Memory B cell (primary cell): Measurements from ENCODE around the gene SH3RF3.
A peak's percentile ranks its signal among the peaks of the same experiment; 100 is the strongest.

Experiments
- ATAC-seq: fragments of 150-1000 bp; cut with Tn5 transposase; 2 replicates; pipeline ENCODE4 v1.10.0; 2021; ENCODE audit warnings: low read depth, mild to moderate bottlenecking, moderate library complexity
- DNase-seq, 2 donors: peaks; one replicate each; pipeline ENCODE4 v3.0.0; 2022; ENCODE audit warnings: low spot score in 2 of 2
- H3K27ac Mint-ChIP-seq: one replicate; pipeline ENCODE4 v1.8.0; 2022; ENCODE audit warnings: mild to moderate bottlenecking, moderate library complexity, mixed read lengths
- H3K27me3 Mint-ChIP-seq: one replicate; pipeline ENCODE4 v1.8.0; 2022; ENCODE audit warnings: mixed read lengths
- H3K36me3 Mint-ChIP-seq: one replicate; pipeline ENCODE4 v1.8.0; 2022; ENCODE audit warnings: mild to moderate bottlenecking, mixed read lengths
- H3K4me1 Mint-ChIP-seq: one replicate; pipeline ENCODE4 v1.8.0; 2022; ENCODE audit warnings: mixed read lengths
- H3K4me3 Mint-ChIP-seq: one replicate; pipeline ENCODE4 v1.8.0; 2022; ENCODE audit warnings: mild to moderate bottlenecking, moderate library complexity, mixed read lengths
- H3K9me3 Mint-ChIP-seq: one replicate; pipeline ENCODE4 v1.8.0; 2022; ENCODE audit warnings: mixed read lengths

The SH3RF3 gene

DNA sequence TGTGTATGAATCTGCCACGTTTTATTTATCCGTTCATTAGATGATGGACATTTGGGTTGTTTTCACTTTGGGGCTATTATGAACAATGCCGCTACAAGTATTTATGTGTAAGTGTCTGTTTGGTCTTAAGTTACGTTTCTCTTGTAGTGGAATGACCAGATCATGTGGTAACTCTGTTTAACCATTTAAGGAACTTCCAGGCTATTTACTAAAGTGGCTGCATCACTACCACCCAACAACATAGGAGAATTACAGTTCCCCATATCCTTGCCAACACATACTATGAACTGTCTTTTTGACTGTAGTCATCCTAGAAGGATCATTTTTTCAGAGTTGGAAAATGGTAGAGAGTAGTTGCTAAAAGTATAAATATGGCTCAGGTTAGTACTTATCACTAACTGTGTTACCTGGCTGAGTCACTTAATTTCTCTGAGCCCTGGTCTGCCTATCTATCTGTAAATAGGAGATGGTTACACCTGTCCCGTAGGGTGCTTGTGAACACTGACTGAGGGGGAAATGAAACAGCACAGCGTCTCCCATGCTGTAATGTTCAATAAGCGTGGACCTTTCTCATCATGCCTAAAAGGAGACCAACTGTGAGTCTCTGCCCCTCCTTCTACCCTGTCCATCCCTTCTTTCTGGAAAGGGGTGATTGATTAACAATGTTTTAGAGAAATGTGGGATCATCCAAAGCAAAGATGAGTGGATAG, 103.1 kb downstream of the SH3RF3 start:
- ATAC-seq, result peak; percentile 31
- Mint-ChIP-seq H3K27ac (no peak overlapping the region), H3K36me3 (no peaks in the 10 kb centered on the region), H3K9me3 (no peaks in the 10 kb centered on the region), H3K4me3 (no peak overlapping the region), H3K27me3 (peaks cover 4% of the 10 kb centered on the region), H3K4me1 (peaks cover 2% of the 10 kb centered on the region)
- no peak for DNase-seq

DNA sequence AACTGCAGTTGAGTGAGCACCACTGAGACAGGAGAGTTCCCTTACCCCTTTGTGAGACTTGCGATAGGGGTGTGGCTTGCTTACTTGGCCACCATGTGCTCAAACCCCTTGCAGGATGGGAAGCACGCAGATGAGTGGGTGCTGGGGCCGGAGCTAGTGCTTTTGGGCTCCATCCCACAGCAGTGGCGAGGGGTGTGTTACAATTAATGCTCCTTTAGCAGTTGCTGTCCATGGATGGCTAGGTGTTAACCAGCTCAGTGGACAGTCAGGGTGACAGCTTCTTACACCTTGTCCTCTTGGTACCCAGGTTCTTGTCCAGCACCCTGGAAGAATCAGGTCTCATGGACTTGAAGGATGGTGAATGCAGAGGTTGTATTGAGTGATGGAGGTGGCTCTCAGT, 103.9 kb downstream of the SH3RF3 start:
- Mint-ChIP-seq H3K4me3 (no peak overlapping the region), H3K27me3 (peaks cover 4% of the 10 kb centered on the region), H3K36me3 (no peaks in the 10 kb centered on the region), H3K9me3 (no peaks in the 10 kb centered on the region), H3K4me1 (peaks cover 2% of the 10 kb centered on the region), H3K27ac (no peak overlapping the region)
- DNase-seq (no peak), ATAC-seq (no peak)

DNA sequence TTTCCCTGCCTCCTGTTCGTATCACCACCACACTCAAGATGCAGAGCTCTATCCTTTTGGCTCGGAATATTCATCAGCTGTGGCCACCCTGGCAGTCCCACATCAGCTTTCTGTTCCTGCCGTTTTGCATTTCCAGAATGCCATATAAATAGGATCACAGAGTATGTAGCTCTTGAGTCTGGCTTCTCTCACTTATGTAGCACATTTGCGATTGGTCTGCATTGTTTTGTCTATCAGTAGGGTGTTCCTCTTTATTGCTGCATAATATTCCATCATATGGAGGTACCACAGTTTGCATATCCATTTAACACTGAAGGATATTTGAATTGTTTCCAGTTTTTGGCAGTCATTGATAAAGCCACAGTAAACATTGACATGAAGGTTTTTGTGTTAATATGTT, 104.6 kb downstream of the SH3RF3 start:
- ATAC-seq (no peak), DNase-seq (no peak)
- Mint-ChIP-seq H3K4me3 (no peak overlapping the region), H3K9me3 (no peaks in the 10 kb centered on the region), H3K27me3 (peaks cover 4% of the 10 kb centered on the region), H3K36me3 (no peaks in the 10 kb centered on the region), H3K27ac (no peak overlapping the region), H3K4me1 (peaks cover 5% of the 10 kb centered on the region)

DNA sequence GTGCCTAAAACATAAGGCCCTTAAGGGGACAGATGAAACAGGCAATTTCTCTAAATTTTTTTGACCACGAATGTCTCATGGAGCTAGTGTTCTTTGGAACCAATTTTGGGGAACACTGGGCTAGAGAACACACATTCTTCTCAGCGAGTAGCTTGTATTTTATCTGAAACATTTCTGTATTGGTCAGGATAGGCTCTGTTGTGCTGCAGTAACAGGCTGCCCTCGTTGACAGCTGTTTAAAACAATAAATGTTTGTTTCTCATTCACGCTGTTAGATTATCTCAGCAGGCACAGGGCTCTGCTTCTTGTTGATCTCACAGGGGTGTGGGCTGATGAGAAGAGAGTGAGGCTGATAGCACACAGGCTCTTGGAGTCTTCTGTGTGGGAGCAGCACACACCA, 105.3 kb downstream of the SH3RF3 start:
- ATAC-seq, result no peak
- peaks cover 6% of the 10 kb centered on the region for H3K4me1 Mint-ChIP-seq

DNA sequence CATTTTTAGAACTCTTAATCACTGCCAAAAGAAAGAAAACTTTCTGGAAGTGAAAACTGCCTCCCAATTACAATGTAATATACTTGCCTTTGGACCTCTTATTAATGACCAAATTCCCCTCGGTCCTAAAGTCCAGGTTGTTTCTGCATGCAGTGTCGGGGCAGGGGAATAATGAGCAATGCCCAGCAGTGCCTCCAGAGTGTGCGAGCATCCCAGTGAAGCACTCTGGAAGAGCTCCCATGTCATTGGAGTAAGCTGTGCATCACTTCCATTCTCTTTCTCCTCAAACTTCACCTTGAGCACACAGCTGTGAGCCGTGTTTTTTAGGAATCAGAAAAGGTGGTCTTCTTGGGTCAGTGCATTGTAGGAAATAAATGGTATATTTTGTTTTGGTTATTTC, 107.1 kb downstream of the SH3RF3 start:
- no peak for DNase-seq
- Mint-ChIP-seq H3K36me3 (no peaks in the 10 kb centered on the region), H3K4me3 (no peak overlapping the region), H3K9me3 (no peaks in the 10 kb centered on the region), H3K27me3 (peaks cover 4% of the 10 kb centered on the region), H3K27ac (no peak overlapping the region), H3K4me1 (peaks cover 6% of the 10 kb centered on the region)
- no peak for ATAC-seq

More for the DNA sequence above, 105.3 kb downstream of the SH3RF3 start:
- DNase-seq, result no peak
- Mint-ChIP-seq H3K36me3 (no peaks in the 10 kb centered on the region), H3K9me3 (no peaks in the 10 kb centered on the region), H3K27me3 (peaks cover 4% of the 10 kb centered on the region), H3K4me3 (no peak overlapping the region), H3K27ac (no peak overlapping the region)

DNA sequence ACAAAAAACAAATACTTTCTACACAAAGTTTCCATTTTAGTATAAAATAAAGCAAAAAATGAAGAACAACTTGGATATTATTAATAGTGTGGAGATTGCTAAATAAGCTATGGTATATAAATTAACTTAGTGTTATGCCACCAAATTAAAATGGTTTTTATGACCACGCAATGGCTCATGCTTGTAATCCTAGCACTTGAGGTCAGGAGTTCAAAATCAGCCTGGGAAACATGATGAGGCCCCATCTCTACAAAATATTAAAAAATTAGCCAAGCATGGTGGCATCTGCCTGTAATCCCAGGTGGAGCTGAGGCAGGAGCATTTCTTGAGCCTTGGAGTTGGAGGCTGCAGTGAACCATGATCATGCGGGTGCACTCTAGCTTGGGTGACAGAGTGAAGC, 108.8 kb downstream of the SH3RF3 start:
- H3K27me3 Mint-ChIP-seq, result peaks cover 1% of the 10 kb centered on the region
- no peaks in the 10 kb centered on the region for H3K9me3 Mint-ChIP-seq
- no peak overlapping the region for H3K27ac Mint-ChIP-seq

DNA sequence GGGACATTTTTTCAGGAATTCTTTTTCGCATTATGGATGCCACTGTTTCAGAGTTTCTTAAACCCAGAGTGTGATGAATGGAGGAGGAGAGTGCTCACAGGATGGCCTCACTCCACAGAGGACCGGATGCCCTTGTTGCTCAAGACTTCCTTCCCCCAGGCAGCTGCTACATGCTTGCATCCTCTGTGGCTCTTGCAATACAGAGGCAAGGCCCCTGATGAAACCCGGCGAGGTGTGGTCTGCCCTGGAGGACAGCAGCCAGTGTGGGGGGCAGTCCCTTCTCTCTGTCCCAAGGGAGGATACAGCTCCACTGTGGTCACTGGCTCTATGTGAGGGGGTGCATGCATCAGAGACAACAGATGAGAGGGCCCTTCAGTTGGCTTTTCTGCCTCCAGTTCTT, 109.6 kb downstream of the SH3RF3 start:
- Mint-ChIP-seq H3K9me3 (no peaks in the 10 kb centered on the region), H3K4me3 (no peak overlapping the region), H3K27ac (no peak overlapping the region), H3K36me3 (no peaks in the 10 kb centered on the region), H3K4me1 (peaks cover 4% of the 10 kb centered on the region), H3K27me3 (peaks cover 1% of the 10 kb centered on the region)
- DNase-seq (no peak), ATAC-seq (peak; percentile 51)

More for the DNA sequence above, 108.8 kb downstream of the SH3RF3 start:
- H3K4me1 Mint-ChIP-seq, result peaks cover 4% of the 10 kb centered on the region
- no peaks in the 10 kb centered on the region for H3K36me3 Mint-ChIP-seq
- no peak overlapping the region for H3K4me3 Mint-ChIP-seq
- ATAC-seq (no peak), DNase-seq (no peak)

DNA sequence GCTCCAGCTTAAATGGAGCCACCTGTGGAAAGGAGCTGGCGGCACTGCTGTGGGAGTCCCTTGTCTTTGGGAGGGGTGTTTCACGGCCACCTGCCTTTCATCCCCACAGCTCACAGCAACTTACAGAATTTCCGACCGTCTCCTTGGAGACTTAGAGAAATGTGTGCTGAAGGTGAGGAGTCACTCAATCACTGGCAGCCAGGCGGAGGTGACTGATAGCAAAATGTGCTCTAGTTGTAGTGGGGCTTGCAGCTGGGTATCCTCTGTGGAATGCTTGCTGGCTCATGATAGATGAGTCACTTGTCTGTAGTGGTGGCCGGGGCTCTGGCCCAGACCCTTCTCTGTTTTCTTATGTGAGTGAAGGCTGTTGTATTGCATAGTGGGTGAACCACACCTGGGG, 110.7 kb downstream of the SH3RF3 start:
- Mint-ChIP-seq H3K27ac (no peak overlapping the region), H3K4me3 (no peak overlapping the region), H3K9me3 (no peaks in the 10 kb centered on the region), H3K4me1 (peaks cover 4% of the 10 kb centered on the region), H3K27me3 (peaks cover 1% of the 10 kb centered on the region), H3K36me3 (no peaks in the 10 kb centered on the region)
- DNase-seq (no peak), ATAC-seq (no peak)

DNA sequence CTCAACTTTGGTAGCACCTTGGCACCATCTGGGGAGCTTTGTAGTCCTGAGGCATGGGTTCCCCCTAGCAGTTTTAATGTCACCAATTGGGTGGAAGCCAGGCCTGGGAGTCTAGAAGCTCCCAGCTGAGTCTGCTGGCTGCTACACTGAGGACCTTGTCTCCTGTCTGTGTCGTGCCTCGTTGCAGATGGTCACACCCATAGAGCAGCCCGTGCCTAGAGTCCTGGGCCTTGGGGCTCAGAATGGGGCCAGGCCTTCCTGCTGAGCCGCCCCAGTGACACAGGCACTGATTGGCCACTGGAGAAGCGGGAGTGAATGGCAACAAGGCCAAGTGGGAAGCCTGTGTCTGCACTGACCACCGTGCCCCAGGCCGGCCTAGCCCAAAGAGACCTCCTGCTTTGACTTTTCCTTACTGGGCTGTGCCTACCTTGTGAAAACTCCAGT, 113.2 kb downstream of the SH3RF3 start:
- peaks cover 4% of the 10 kb centered on the region for H3K4me1 Mint-ChIP-seq
- H3K27me3 Mint-ChIP-seq, result peaks cover 1% of the 10 kb centered on the region
- ATAC-seq (no peak), DNase-seq (no peak)
- no peaks in the 10 kb centered on the region for H3K9me3 Mint-ChIP-seq
- no peak overlapping the region for H3K27ac Mint-ChIP-seq
- no peak overlapping the region for H3K4me3 Mint-ChIP-seq
- no peaks in the 10 kb centered on the region for H3K36me3 Mint-ChIP-seq

DNA sequence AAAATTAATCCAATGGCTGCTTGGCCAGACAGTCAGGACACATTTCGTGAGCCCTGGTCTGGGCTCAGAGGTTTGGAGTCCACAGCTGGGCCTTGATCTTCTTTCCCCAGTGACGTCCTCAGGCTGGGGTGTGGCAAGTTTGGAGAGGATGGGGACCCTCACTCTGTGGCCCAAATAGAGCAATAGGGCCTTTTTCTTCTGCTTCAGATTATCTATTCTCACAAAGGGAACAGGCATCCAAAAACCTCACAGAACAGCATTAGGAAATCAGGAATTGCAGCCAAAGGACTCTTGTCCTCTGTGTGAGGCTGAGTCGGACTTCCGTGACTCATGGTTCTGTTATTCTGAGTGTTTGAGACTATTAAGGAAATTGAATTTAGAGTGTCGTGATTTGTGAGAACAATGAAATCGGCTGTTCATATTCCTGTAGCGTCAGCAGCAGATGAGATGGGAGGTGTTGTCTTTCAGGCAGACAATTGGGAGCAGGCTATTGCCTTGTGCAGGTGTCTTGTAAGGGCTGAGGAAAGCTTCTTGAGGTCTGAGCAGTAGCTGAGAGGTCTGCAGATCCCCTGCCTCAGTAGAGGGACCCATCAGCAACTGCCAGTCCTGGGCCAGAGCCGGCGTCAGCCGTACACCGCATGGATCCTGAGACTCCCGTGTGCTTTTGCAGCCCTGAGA, 113.8 kb downstream of the SH3RF3 start:
- Mint-ChIP-seq H3K27ac (no peak overlapping the region), H3K27me3 (peaks cover 1% of the 10 kb centered on the region)

DNA sequence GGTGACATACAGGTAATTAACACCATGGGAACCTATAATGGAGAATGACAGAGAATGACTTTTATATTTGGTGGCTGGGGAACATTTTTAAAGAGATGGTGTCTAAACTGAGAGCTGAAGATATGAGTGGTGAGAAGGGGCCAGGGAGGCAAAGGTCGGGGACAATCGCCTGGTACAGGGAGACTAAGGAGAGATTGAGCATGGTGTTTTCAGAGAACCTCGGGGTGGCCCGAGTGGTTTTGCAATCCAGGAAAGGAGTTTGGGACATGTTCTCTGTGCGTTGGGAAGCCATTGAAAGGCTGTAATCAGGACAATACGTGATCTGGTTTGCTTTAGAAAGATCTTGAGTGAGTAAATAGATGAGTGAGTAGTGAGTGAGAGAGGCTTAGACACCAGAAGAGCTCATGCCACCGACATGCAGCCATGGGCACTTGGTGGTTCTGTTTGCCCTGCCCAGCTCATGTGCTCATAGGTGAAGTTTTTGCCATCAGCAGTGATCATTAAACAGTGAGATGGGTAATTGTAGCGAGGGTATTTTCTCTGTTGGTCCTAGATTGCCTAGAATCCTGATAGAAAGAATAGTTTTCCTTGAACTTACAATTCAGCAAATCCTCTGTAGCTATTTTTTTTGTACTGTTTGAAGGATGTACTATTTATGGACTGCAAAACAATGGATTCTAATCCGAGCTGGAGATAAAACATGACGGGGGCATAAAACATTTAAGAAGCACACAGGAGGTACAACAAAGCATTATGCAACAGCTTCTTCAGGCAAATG, 114.7 kb downstream of the SH3RF3 start:
- Mint-ChIP-seq H3K27me3 (peaks cover 1% of the 10 kb centered on the region), H3K4me3 (no peak overlapping the region), H3K27ac (no peak overlapping the region), H3K4me1 (peaks cover 5% of the 10 kb centered on the region), H3K9me3 (no peaks in the 10 kb centered on the region), H3K36me3 (no peaks in the 10 kb centered on the region)
- no peak for ATAC-seq
- no peak for DNase-seq

More for the DNA sequence above, 113.8 kb downstream of the SH3RF3 start:
- Mint-ChIP-seq H3K4me3 (no peak overlapping the region), H3K4me1 (peaks cover 9% of the 10 kb centered on the region), H3K36me3 (no peaks in the 10 kb centered on the region), H3K9me3 (no peaks in the 10 kb centered on the region)
- ATAC-seq (no peak), DNase-seq (no peak)

DNA sequence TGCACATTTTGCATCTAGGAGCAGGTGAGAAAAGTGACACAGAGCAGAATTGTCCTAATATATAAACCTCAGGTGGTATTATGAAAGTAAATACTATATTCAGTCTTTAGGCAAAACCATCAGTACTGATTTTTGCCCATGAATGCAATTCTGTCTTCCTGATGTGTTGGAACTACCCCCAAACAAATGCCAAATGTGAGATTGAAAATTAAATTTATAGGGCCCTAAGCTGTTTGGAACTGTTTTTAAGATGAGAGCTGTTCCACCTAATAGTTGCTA, 115.2 kb downstream of the SH3RF3 start:
- peaks cover 5% of the 10 kb centered on the region for H3K4me1 Mint-ChIP-seq

DNA sequence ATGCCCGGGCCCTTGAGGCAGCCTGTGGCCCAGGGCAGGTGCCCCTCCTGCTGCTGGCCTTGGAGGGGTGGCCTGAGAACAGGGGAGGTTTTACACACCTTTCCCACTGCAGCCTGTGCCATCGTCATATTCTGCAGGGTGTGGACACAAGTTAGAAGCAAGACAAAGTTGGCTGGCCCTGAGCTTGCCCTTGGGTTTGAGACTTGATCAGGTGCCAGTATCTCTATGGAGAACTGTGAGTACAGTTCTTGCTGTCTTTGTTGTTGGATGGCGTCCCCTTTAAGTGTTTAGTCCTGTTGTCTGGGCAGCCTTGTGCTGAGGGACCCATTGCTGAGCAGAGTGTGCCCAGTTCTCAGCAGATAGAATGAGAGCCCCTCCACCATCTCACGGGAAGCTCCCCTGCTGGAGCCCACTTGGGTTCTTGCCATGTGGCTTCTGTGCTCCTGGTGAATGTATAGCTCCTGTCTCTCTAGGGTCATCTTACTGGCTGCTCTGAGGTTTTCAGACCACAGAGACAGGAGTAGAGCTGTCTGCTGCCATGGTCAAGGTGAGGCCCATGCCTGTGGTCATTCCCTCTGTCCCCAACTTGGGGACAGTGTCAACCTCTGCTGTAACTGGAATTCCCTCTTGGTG, 115.9 kb downstream of the SH3RF3 start:
- Mint-ChIP-seq H3K27ac (no peak overlapping the region), H3K36me3 (no peaks in the 10 kb centered on the region), H3K27me3 (peaks cover 1% of the 10 kb centered on the region), H3K4me1 (peaks cover 5% of the 10 kb centered on the region), H3K4me3 (no peak overlapping the region), H3K9me3 (no peaks in the 10 kb centered on the region)
- ATAC-seq (no peak), DNase-seq (no peak)

More for the DNA sequence above, 115.2 kb downstream of the SH3RF3 start:
- Mint-ChIP-seq H3K27me3 (peaks cover 1% of the 10 kb centered on the region), H3K36me3 (no peaks in the 10 kb centered on the region), H3K4me3 (no peak overlapping the region), H3K27ac (no peak overlapping the region), H3K9me3 (no peaks in the 10 kb centered on the region)
- DNase-seq (no peak), ATAC-seq (no peak)

DNA sequence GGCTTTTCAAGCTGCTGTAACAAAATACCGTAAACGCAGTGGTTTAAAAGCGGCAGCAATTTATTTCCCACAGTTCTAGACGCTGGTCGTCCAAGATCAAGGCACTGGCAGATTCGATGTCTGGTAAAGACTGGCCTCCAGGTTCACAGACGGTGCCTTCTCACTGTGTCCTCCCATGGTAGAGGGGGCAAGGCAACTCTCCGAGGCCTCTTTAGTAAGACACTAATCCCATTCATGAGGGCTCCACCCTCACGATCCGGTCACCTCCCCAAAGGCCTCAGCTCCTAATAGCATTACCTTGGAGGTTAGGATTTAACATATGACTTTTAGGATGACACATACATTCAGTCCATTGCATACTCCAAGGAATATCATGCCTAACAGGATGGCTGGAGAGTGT, 117.2 kb downstream of the SH3RF3 start:
- peaks cover 5% of the 10 kb centered on the region for H3K4me1 Mint-ChIP-seq
- no peaks in the 10 kb centered on the region for H3K36me3 Mint-ChIP-seq
- DNase-seq, result no peak
- ATAC-seq, result no peak
- no peaks in the 10 kb centered on the region for H3K27me3 Mint-ChIP-seq
- no peak overlapping the region for H3K4me3 Mint-ChIP-seq
- H3K9me3 Mint-ChIP-seq, result no peaks in the 10 kb centered on the region
- H3K27ac Mint-ChIP-seq, result no peak overlapping the region
